A549 (cell line): ENCODE measurements around the gene ACBD6.

Experiments
- JUN ChIP-seq, 2 experiments: fragments of >200 bp; sonication (Bioruptor Twin); formaldehyde crosslinking; IDR thresholded peaks; 2 replicates in 1 of 2; 3 replicates in 1 of 2; pipeline ENCODE4 v1.6.1; 2016 to 2017
- MAFK ChIP-seq: fragments of 450-650 bp; IDR thresholded peaks from 2 replicates; pipeline ENCODE4 v1.6.1; 2014; ENCODE audit not compliant: partially characterized antibody
- POLR2A ChIP-seq: IDR thresholded peaks from 2 replicates; pipeline ENCODE4 v1.6.1; 2012; ENCODE audit warnings: mild to moderate bottlenecking, low read length
- REST ChIP-seq: fragments of 200-600 bp; sonication (generic); IDR thresholded peaks from 2 replicates; pipeline ENCODE4 v1.6.1; 2016; ENCODE audit warnings: antibody characterized with exemption, mild to moderate bottlenecking, moderate library complexity
- USF2 ChIP-seq: fragments of 450-650 bp; IDR thresholded peaks from 2 replicates; pipeline ENCODE4 v1.6.1; 2014; ENCODE audit warnings: antibody characterized with exemption

- TF ChIP-seq POLR2A (no peak), JUN (IDR thresholded peaks at IDR 0.05) (no peak), MAFK (no peak), REST (no peak), USF2 (no peak)
Measured at GRCh38 chr1:180544050-180544449, 41.7 kb upstream of the ACBD6 start.
